Left renal cortex interstitium (tissue), 4 donors: ENCODE data around the gene VAMP7. TPM values are rescaled to one million over a fixed set of nuclear protein-coding genes. Genes with fewer than 3 reads are reported as not detected.
"Not testable (repeated sequence)": the region's sequence is repeated elsewhere in the genome, so short reads cannot be mapped to it uniquely, and the experiment has no call there.

ENCODE experiments used
- DNase-seq, 4 donors: peaks; one replicate each; pipeline ENCODE4 v3.0.0-alpha.2; 2013; ENCODE audit warnings: low read depth in 4 of 4, low spot score in 2 of 4, missing footprints in 1 of 4
- polyA plus RNA-seq, 4 donors: library from polyadenylated mRNA; unstranded; fragments of 120-200 nt; gene quantifications; one replicate each; pipeline ENCODE4 v1.2.1, GENCODE V29; 2013; ENCODE audit not compliant: insufficient read length in 4 of 4

The VAMP7 gene
- polyA plus RNA-seq = 10 to 100 TPM; 38.0 to 53.8 (median 47.2) TPM

- DNase-seq = peak; percentile 45 to 77 (median 59)
These were observed at the start of gene VAMP7 for GRCh38 chrX:155881158-155881993. Gene VAMP7 (plus strand): TSS chrX:155881345. CDS start chrX:155889467, 8,122 bp downstream.

GRCh38 chrX:155841232-155841631, 39.9 kb upstream of the VAMP7 start:
- no peak for DNase-seq

GRCh38 chrX:155851786-155852185, 29.4 kb upstream of the VAMP7 start:
- DNase-seq = not testable (repeated sequence)

GRCh38 chrX:155857561-155857960, 23.6 kb upstream of the VAMP7 start:
- DNase-seq = no peak

GRCh38 chrX:155864655-155865054, 16.5 kb upstream of the VAMP7 start:
- DNase-seq = no peak

GRCh38 chrX:155865193-155865592, 16.0 kb upstream of the VAMP7 start:
- no peak for DNase-seq

- DNase-seq = no peak
These were observed 13.3 kb upstream of the VAMP7 start for GRCh38 chrX:155867821-155868220.

GRCh38 chrX:155870958-155871357, 10.2 kb upstream of the VAMP7 start:
- no peak for DNase-seq

- DNase-seq = no peak
These were observed 9.2 kb upstream of the VAMP7 start for GRCh38 chrX:155871934-155872333.

- DNase-seq = no peak
These were observed 8.0 kb upstream of the VAMP7 start for GRCh38 chrX:155873188-155873587.

- no peak for DNase-seq
These were observed 6.4 kb upstream of the VAMP7 start for GRCh38 chrX:155874571-155875244.

- DNase-seq = no peak
These were observed 4.4 kb upstream of the VAMP7 start for GRCh38 chrX:155876704-155877103.

GRCh38 chrX:155877288-155877687, 3.9 kb upstream of the VAMP7 start:
- no peak for DNase-seq

- peak in 1 of 4 donors; percentile 1 for DNase-seq
These were observed 473 bp upstream of the VAMP7 start for GRCh38 chrX:155880586-155881157.

- DNase-seq = no peak
These were observed 5.3 kb downstream of the VAMP7 start for GRCh38 chrX:155886409-155886808.

GRCh38 chrX:155888139-155888538, 7.0 kb downstream of the VAMP7 start:
- no peak for DNase-seq

GRCh38 chrX:155889328-155889727, 8.2 kb downstream of the VAMP7 start:
- DNase-seq = no peak

GRCh38 chrX:155891446-155892210, 10.5 kb downstream of the VAMP7 start:
- no peak for DNase-seq

GRCh38 chrX:155893521-155893920, 12.4 kb downstream of the VAMP7 start:
- no peak for DNase-seq

GRCh38 chrX:155896512-155896911, 15.4 kb downstream of the VAMP7 start:
- no peak for DNase-seq

- DNase-seq = no peak
These were observed 18.2 kb downstream of the VAMP7 start for GRCh38 chrX:155899366-155899765.
